ENCODE measurements around the gene MTHFSD. TPM values are rescaled to one million over a fixed set of nuclear protein-coding genes. Genes with fewer than 3 reads are reported as not detected.

Gene MTHFSD
- polyA plus RNA-seq, 1 of the 3 experiments (the other 2 are of a cell fraction) = 15.6 TPM

DNA sequence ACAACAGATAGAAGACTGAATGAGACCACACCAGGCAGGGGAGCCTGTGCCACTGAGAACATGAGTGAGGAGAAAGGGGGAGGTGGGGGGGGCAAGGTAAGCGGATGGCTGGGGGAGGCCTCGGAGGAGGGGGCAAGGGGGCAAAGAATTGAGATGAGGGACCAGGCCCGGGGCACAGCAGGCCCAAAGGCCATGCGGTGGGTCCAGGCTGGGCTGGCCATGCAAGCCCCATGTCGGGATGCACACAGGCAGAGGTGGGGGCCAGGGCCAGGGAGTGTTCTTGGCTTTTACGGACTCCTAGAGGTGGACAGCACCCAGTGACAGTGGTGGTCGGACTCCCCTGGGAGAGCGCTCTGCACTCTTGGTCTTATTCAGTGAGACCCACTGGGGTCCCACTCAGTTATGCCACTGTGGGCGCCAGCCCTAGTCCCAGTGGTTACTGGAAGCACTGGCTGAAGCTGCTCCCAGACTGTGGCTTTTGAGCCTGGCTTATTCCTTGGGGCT, 4.8 kb upstream of the MTHFSD start:
- no peaks in the 10 kb centered on the region for H3K36me3 ChIP-seq (replicated peaks in 1 of 2; ENCODE audit: control insufficient read depth in 1 of 2, insufficient read depth in 2 of 2, low read length in 1 of 2)
- no peak for DNase-seq
- H3F3A ChIP-seq (replicated peaks; ENCODE audit: insufficient read depth) = peaks cover 19% of the 10 kb centered on the region
- no peak overlapping the region for H3K9ac ChIP-seq
- H3K9me3 ChIP-seq = no peaks in the 10 kb centered on the region
- H4K20me1 ChIP-seq (ENCODE audit: insufficient read depth) = no peaks in the 10 kb centered on the region
- no peaks in the 10 kb centered on the region for H3K79me2 ChIP-seq (ENCODE audit: insufficient read depth)
- no peak overlapping the region for H3K4me3 ChIP-seq (ENCODE audit: low read depth in 2 of 2, low read length in 1 of 2)
- peaks cover 0 to 7% of the 10 kb centered on the region in 2 experiments; a peak in 2 of 4 replicates for H3K4me1 ChIP-seq (ENCODE audit: control insufficient read depth in 1 of 2, insufficient read depth in 2 of 2, low read depth in 1 of 2, low read length in 1 of 2)
- WGBS (ENCODE audit: low lambda C conversion rate) = 69% methylated on average over 5 of the region's 9 CpGs
- no peak overlapping the region for H2AFZ ChIP-seq (ENCODE audit: low read depth)
- TF ChIP-seq NRF1 (IDR thresholded peaks at IDR 0.05; ENCODE audit: low read depth, low read length) (no peak), FOXJ3 (CRISPR knock-in tag; IDR thresholded peaks at IDR 0.05) (no peak), RCOR1 (IDR thresholded peaks at IDR 0.05; ENCODE audit: low read length) (no peak), RXRA (IDR thresholded peaks at IDR 0.05; ENCODE audit: borderline replicate concordance, low read depth) (no peak), MEF2A (IDR thresholded peaks at IDR 0.05; ENCODE audit: borderline replicate concordance, low read depth) (no peak), SMC3 (IDR thresholded peaks at IDR 0.05; ENCODE audit: low read depth, low read length) (no peak), ELF1 (IDR thresholded peaks at IDR 0.05) (no peak), NFIC (IDR thresholded peaks at IDR 0.05; ENCODE audit: borderline replicate concordance) (no peak), POLR2AphosphoS5 (IDR thresholded peaks at IDR 0.05; ENCODE audit: low read depth, low read length) (no peak), TAF1 (IDR thresholded peaks at IDR 0.05; ENCODE audit: borderline replicate concordance, low read depth, low read length) (no peak), FOXM1 (IDR thresholded peaks at IDR 0.05; ENCODE audit: low read depth) (no peak), YY1 (IDR thresholded peaks at IDR 0.05; ENCODE audit: low read depth) (no peak), GATA2 (CRISPR knock-in tag; IDR thresholded peaks at IDR 0.05) (no peak), TCF12 (IDR thresholded peaks at IDR 0.05) (no peak)
- TF ChIP-seq, protein P1, sequence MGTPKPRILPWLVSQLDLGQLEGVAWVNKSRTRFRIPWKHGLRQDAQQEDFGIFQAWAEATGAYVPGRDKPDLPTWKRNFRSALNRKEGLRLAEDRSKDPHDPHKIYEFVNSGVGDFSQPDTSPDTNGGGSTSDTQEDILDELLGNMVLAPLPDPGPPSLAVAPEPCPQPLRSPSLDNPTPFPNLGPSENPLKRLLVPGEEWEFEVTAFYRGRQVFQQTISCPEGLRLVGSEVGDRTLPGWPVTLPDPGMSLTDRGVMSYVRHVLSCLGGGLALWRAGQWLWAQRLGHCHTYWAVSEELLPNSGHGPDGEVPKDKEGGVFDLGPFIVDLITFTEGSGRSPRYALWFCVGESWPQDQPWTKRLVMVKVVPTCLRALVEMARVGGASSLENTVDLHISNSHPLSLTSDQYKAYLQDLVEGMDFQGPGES (IDR thresholded peaks at IDR 0.05; ENCODE audit: low read depth, low read length) = no peak
- TF ChIP-seq, protein P2, sequence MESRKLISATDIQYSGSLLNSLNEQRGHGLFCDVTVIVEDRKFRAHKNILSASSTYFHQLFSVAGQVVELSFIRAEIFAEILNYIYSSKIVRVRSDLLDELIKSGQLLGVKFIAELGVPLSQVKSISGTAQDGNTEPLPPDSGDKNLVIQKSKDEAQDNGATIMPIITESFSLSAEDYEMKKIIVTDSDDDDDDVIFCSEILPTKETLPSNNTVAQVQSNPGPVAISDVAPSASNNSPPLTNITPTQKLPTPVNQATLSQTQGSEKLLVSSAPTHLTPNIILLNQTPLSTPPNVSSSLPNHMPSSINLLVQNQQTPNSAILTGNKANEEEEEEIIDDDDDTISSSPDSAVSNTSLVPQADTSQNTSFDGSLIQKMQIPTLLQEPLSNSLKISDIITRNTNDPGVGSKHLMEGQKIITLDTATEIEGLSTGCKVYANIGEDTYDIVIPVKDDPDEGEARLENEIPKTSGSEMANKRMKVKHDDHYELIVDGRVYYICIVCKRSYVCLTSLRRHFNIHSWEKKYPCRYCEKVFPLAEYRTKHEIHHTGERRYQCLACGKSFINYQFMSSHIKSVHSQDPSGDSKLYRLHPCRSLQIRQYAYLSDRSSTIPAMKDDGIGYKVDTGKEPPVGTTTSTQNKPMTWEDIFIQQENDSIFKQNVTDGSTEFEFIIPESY (IDR thresholded peaks at IDR 0.05; ENCODE audit: borderline replicate concordance, low read depth) = no peak
- TF ChIP-seq, protein P3, sequence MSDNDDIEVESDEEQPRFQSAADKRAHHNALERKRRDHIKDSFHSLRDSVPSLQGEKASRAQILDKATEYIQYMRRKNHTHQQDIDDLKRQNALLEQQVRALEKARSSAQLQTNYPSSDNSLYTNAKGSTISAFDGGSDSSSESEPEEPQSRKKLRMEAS (IDR thresholded peaks at IDR 0.05; ENCODE audit: low read depth) = no peak
- TF ChIP-seq, protein P4, sequence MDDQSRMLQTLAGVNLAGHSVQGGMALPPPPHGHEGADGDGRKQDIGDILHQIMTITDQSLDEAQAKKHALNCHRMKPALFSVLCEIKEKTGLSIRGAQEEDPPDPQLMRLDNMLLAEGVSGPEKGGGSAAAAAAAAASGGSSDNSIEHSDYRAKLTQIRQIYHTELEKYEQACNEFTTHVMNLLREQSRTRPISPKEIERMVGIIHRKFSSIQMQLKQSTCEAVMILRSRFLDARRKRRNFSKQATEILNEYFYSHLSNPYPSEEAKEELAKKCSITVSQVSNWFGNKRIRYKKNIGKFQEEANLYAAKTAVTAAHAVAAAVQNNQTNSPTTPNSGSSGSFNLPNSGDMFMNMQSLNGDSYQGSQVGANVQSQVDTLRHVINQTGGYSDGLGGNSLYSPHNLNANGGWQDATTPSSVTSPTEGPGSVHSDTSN (IDR thresholded peaks at IDR 0.05) = no peak
- H3K4me2 ChIP-seq = no peak overlapping the region
- peaks cover 15% of the 10 kb centered on the region; the same call in 1 of the 2 replicates for H3K27me3 ChIP-seq (ENCODE audit: insufficient read depth)
- ChIA-PET POLR2A (no interaction called here), CTCF (interaction anchor here (2.0 kb wide), 1 partner anchor 719 kb away, joined by 6 read pairs; no protein-coding TSS in a partner anchor)
- H3K9me2 ChIP-seq = no peaks in the 10 kb centered on the region
- no peak overlapping the region for H3K27ac ChIP-seq (ENCODE audit: low read depth in 2 of 2, low read length in 1 of 2)
